Progenitor cell of endocrine pancreas (in vitro differentiated cells): ENCODE measurements around the gene CFAP221. TPM values are rescaled to one million over a fixed set of nuclear protein-coding genes. Genes with fewer than 3 reads are reported as not detected.

ENCODE experiments used
- DNase-seq: peaks from one replicate; pipeline ENCODE4 v3.0.0; 2021; ENCODE audit warnings: low spot score; ENCODE audit not compliant: unreplicated experiment
- H3K27ac Mint-ChIP-seq: 2 replicates; pipeline ENCODE4 v1.8.0; 2021; ENCODE audit warnings: mild to moderate bottlenecking, moderate library complexity, mixed read lengths
- H3K27me3 Mint-ChIP-seq: 2 replicates; pipeline ENCODE4 v1.8.0; 2021; ENCODE audit warnings: mixed read lengths
- H3K36me3 Mint-ChIP-seq: 2 replicates; pipeline ENCODE4 v1.8.0; 2022; ENCODE audit warnings: mixed read lengths; ENCODE audit not compliant: insufficient read depth
- H3K4me1 Mint-ChIP-seq: 2 replicates; pipeline ENCODE4 v1.8.0; 2021; ENCODE audit warnings: low read depth, mixed read lengths
- H3K4me3 Mint-ChIP-seq: 2 replicates; pipeline ENCODE4 v1.8.0; 2021; ENCODE audit warnings: low read depth, mild to moderate bottlenecking, moderate library complexity, mixed read lengths
- H3K9me3 Mint-ChIP-seq: 2 replicates; pipeline ENCODE4 v1.8.0; 2021; ENCODE audit warnings: low read depth, mixed read lengths
- total RNA-seq: library from RNA; stranded (reverse); gene quantifications from 2 replicates; pipeline ENCODE4 v1.2.1, GENCODE V29; 2021
- TF ChIP-seq, protein P1 (sequence below): fragments of 200-600 bp; sonication (generic); IDR thresholded peaks from one replicate; pipeline ENCODE4 v1.5.0; 2021; ENCODE audit warnings: antibody characterized with exemption, mild to moderate bottlenecking; ENCODE audit not compliant: unreplicated experiment

Gene CFAP221
- total RNA-seq, 1 donor from 2014 or later = 33.0 TPM

- TF ChIP-seq, protein P1, sequence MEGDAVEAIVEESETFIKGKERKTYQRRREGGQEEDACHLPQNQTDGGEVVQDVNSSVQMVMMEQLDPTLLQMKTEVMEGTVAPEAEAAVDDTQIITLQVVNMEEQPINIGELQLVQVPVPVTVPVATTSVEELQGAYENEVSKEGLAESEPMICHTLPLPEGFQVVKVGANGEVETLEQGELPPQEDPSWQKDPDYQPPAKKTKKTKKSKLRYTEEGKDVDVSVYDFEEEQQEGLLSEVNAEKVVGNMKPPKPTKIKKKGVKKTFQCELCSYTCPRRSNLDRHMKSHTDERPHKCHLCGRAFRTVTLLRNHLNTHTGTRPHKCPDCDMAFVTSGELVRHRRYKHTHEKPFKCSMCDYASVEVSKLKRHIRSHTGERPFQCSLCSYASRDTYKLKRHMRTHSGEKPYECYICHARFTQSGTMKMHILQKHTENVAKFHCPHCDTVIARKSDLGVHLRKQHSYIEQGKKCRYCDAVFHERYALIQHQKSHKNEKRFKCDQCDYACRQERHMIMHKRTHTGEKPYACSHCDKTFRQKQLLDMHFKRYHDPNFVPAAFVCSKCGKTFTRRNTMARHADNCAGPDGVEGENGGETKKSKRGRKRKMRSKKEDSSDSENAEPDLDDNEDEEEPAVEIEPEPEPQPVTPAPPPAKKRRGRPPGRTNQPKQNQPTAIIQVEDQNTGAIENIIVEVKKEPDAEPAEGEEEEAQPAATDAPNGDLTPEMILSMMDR = no peak
- Mint-ChIP-seq H3K27me3 (no peaks in the 10 kb centered on the region), H3K27ac (no peak overlapping the region), H3K9me3 (peaks cover 32% of the 10 kb centered on the region), H3K4me3 (no peak overlapping the region), H3K4me1 (no peaks in the 10 kb centered on the region), H3K36me3 (peaks cover 7% of the 10 kb centered on the region)
- no peak for DNase-seq
Observed at GRCh38 chr2:119625226-119625625, 81.0 kb downstream of the CFAP221 start.

DNA sequence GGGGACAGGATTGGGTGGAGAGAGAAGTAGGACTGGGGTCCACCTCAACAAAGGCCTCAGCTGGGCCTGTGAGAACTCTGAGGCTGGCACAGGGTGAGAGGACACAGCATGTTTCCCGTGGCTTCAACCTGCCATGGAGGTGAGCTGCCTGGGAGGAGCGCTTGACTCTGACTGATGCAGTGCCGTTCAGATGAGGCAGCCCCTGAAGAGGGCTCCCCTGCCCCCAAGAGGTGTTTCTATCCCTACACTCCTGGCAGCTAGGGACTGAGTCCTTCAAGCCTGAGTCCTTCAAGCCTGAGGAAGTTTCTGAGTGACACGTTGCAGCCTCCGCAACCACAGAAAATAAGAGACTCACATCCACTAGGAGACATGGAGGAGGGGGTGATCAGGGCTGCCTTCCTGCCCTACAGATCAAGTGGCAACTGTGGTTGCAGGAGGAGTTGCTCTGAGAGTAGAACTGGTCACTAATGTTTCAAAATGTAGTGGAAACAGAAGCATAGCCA is 85.1 kb downstream of the CFAP221 start:
- Mint-ChIP-seq H3K27me3 (no peaks in the 10 kb centered on the region), H3K36me3 (peaks cover 27% of the 10 kb centered on the region), H3K9me3 (peaks cover 20% of the 10 kb centered on the region), H3K4me1 (no peaks in the 10 kb centered on the region), H3K27ac (peak overlapping the region; percentile 71), H3K4me3 (no peak overlapping the region)
- no peak for DNase-seq
- TF ChIP-seq, protein P1 = no peak

DNA sequence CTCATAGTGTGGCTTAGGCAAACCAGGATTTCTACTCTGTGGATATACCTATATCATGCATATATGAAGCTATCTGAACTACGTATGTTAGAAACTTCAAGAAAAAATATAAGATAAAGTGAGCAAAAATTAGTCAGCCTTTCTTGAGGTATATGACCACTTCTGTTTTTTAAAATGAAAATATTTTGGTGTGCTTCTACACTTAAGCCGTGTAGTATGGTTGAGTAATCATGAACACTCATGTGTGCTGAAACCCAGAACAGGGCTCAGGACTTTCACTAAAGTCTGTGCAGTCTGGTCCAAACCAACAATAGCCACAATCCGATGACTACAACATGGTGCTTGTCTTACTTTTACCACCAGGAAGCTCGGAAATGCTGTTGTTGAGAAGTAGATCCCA is 85.9 kb downstream of the CFAP221 start:
- Mint-ChIP-seq H3K27ac (no peak overlapping the region), H3K9me3 (peaks cover 24% of the 10 kb centered on the region), H3K4me1 (no peaks in the 10 kb centered on the region), H3K27me3 (no peaks in the 10 kb centered on the region), H3K36me3 (peaks cover 31% of the 10 kb centered on the region), H3K4me3 (no peak overlapping the region)
- DNase-seq = no peak
- TF ChIP-seq, protein P1 = no peak

GRCh38 chr2:119637371-119637770 is 93.1 kb downstream of the CFAP221 start:
- no peak for DNase-seq
- Mint-ChIP-seq H3K27ac (no peak overlapping the region), H3K27me3 (peaks cover 4% of the 10 kb centered on the region), H3K4me1 (peaks cover 3% of the 10 kb centered on the region), H3K36me3 (peaks cover 27% of the 10 kb centered on the region), H3K4me3 (no peak overlapping the region), H3K9me3 (peaks cover 11% of the 10 kb centered on the region)
- TF ChIP-seq, protein P1 = no peak

DNA sequence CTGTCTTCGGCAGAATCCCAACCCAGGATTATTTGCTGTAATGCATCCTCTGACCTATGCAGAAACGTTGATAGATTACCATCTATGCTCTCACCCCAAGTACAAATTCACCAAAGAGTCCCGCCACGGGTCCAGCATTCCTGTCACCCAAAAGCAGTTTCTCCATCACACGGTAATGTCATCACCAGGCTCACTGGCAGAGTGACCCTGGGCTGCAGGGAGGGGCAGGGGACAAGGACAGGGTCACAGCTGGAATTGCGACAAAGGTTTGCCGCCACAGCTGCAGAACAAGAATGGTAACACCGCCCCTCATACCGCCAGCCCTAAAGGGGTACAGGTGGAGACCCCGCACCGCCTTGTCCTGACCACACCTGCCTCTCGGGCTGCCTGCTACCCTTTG is 94.0 kb downstream of the CFAP221 start:
- Mint-ChIP-seq H3K4me1 (peaks cover 3% of the 10 kb centered on the region), H3K4me3 (no peak overlapping the region), H3K9me3 (peaks cover 10% of the 10 kb centered on the region), H3K36me3 (peaks cover 22% of the 10 kb centered on the region), H3K27me3 (peaks cover 4% of the 10 kb centered on the region), H3K27ac (no peak overlapping the region)
- TF ChIP-seq, protein P1 = no peak
- no peak for DNase-seq
